HUES64 (cell line): ENCODE data around the gene ACACA.
A peak's percentile ranks its signal among the peaks of the same experiment; 100 is the strongest.

Source experiments
- H3K27ac ChIP-seq: 2 replicates; pipeline ENCODE4 v1.7.0; 2013; ENCODE audit warnings: low read depth, low read length, inconsistent platforms
- H3K27me3 ChIP-seq: 2 replicates; pipeline ENCODE4 v1.6.1; 2013; ENCODE audit warnings: mild to moderate bottlenecking, low read length; ENCODE audit not compliant: insufficient read depth
- H3K36me3 ChIP-seq: 2 replicates; pipeline ENCODE4 v1.6.1; 2013; ENCODE audit warnings: mild to moderate bottlenecking, low read length; ENCODE audit not compliant: insufficient read depth
- H3K4me1 ChIP-seq: 2 replicates; pipeline ENCODE4 v1.6.1; 2013; ENCODE audit warnings: mild to moderate bottlenecking, low read length, moderate library complexity; ENCODE audit not compliant: insufficient read depth
- H3K4me3 ChIP-seq: 2 replicates; pipeline ENCODE4 v1.5.1; 2013; ENCODE audit warnings: mild to moderate bottlenecking, low read length, moderate library complexity
- H3K9ac ChIP-seq: 2 replicates; pipeline ENCODE4 v1.6.1; 2013; ENCODE audit warnings: mild to moderate bottlenecking, low read depth, low read length
- H3K9me3 ChIP-seq: 2 replicates; pipeline ENCODE4 v1.6.1; 2013; ENCODE audit warnings: low read depth, low read length; ENCODE audit not compliant: insufficient read depth
- WGBS: fragments of 150-250, 120-280 bp; methylation state at CpG from one replicate; pipeline ENCODE4 v1.1.7; 2013; ENCODE audit warnings: missing lambda C conversion rate; 5-methylcytosine and 5-hydroxymethylcytosine counted together

The ACACA gene

DNA sequence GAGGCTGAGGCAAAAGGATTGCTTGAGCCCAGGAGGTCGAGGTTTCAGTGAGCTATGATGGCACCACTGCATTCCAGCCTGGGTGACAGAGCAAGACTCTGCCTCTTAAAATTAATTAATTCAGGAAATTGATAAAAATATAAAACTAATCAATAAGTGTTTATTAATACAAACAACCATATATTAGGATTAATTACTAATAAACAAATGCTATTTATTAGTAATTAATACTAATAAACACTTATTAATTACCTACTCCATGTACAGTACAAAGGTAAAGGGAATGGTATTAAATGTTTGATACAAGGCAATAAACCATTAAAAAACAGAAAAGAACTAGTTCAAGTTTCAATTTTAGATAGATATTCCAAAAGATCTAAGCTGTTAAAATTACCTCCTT lies 150.0 kb downstream of the ACACA start:
- Histone ChIP-seq H3K4me1 (no peaks in the 10 kb centered on the region), H3K9ac (no peak overlapping the region), H3K27me3 (no peaks in the 10 kb centered on the region), H3K27ac (no peak overlapping the region), H3K9me3 (no peaks in the 10 kb centered on the region), H3K4me3 (no peak overlapping the region), H3K36me3 (peaks cover 89% of the 10 kb centered on the region)
- 95% methylated on average over 1 of the region's 1 CpG for WGBS

DNA sequence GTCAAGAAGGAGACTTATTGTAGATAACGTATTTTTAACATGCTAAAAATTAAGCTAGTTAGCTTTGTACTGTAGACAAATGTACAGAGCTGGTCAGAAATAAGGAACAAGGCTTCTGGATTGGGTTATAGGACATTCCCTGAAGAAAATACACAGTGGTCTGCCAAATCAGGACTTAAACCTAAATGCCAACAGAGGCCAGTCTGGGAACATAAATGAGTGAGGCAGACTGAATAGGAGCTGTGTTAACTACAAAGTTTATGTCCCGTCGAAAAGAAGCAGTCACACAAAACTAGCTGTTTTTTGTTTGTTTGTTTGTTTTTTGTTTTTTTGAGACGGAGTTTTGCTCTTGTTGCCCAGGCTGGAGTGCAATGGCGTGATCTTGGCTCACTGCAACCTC lies 151.2 kb downstream of the ACACA start:
- H3K27me3 ChIP-seq, result no peaks in the 10 kb centered on the region
- H3K36me3 ChIP-seq, result peaks cover 87% of the 10 kb centered on the region
- no peak overlapping the region for H3K4me3 ChIP-seq
- no peaks in the 10 kb centered on the region for H3K4me1 ChIP-seq
- whole genome bisulfite sequencing, result 96% methylated on average over 5 of the region's 5 CpGs
- no peak overlapping the region for H3K9ac ChIP-seq
- H3K27ac ChIP-seq, result no peak overlapping the region
- no peaks in the 10 kb centered on the region for H3K9me3 ChIP-seq

DNA sequence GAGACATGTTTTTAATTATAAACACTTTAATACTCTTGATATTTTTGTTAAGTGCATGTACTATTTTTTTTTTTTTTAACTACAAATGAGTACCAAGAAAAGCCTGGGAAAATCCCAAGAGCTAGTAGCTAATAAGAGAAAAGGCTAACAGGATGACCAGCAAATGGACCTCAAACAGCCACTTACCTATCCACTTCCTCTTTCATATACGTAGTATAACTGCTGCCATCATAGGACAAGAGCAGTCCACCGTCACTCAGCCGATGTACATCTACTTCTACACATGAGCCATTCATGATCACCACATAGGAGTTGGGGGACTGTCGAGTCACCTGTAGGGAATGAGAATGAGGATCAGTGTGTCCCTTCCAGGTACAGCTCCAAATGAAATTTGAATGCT lies 158.8 kb downstream of the ACACA start:
- H3K27ac ChIP-seq, result no peak overlapping the region
- H3K4me3 ChIP-seq, result no peak overlapping the region
- no peaks in the 10 kb centered on the region for H3K4me1 ChIP-seq
- H3K36me3 ChIP-seq, result peaks cover 98% of the 10 kb centered on the region
- no peak overlapping the region for H3K9ac ChIP-seq
- 97% methylated on average over 4 of the region's 4 CpGs for WGBS
- no peaks in the 10 kb centered on the region for H3K9me3 ChIP-seq
- no peaks in the 10 kb centered on the region for H3K27me3 ChIP-seq

DNA sequence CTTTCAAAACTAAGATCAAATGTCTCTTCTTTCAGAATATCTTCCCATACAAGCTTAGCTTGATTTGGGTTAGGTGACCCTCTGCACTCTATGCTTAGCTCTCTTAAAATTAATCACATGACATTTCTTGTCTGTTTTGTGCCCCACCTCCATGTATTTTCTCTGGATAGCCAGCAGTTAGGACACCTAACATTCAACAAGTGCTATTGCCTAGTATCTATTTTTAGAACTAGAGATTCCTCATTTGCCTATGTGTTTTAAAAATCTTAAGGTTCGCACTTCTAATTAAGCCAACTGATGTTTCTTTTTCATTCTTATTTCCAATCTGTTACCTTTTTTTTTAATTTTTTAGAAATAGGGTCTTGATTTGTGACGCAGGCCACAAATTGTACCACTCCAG lies 160.6 kb downstream of the ACACA start:
- 98% methylated on average over 2 of the region's 2 CpGs for WGBS
- H3K4me1 ChIP-seq, result no peaks in the 10 kb centered on the region
- no peaks in the 10 kb centered on the region for H3K27me3 ChIP-seq
- peaks cover 98% of the 10 kb centered on the region for H3K36me3 ChIP-seq
- no peak overlapping the region for H3K4me3 ChIP-seq
- H3K27ac ChIP-seq, result no peak overlapping the region
- H3K9ac ChIP-seq, result no peak overlapping the region
- no peaks in the 10 kb centered on the region for H3K9me3 ChIP-seq

DNA sequence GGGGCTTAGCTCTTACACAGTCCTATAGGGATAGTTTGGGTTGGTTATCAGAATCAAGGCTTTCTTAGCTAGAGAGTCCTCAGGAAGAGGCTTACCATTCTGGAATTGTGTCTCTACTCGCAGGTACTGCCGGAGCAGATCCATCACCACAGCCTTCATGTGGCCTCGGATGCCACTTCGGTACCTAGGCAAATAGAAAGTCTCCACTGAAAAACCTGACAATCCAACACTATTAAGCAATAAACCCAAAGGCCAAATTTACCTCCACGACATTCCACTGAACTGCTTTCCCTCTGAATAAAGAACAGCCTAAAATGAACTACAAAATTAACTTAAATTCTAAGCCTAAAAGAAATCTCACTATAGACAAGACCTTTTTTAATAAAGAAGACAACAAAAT lies 166.3 kb downstream of the ACACA start:
- Histone ChIP-seq H3K9ac (no peak overlapping the region), H3K4me3 (no peak overlapping the region), H3K4me1 (no peaks in the 10 kb centered on the region; the same call in 1 of the 2 replicates), H3K9me3 (no peaks in the 10 kb centered on the region), H3K36me3 (peaks cover 99% of the 10 kb centered on the region), H3K27me3 (no peaks in the 10 kb centered on the region), H3K27ac (no peak overlapping the region)
- WGBS, result 95% methylated on average over 5 of the region's 5 CpGs

DNA sequence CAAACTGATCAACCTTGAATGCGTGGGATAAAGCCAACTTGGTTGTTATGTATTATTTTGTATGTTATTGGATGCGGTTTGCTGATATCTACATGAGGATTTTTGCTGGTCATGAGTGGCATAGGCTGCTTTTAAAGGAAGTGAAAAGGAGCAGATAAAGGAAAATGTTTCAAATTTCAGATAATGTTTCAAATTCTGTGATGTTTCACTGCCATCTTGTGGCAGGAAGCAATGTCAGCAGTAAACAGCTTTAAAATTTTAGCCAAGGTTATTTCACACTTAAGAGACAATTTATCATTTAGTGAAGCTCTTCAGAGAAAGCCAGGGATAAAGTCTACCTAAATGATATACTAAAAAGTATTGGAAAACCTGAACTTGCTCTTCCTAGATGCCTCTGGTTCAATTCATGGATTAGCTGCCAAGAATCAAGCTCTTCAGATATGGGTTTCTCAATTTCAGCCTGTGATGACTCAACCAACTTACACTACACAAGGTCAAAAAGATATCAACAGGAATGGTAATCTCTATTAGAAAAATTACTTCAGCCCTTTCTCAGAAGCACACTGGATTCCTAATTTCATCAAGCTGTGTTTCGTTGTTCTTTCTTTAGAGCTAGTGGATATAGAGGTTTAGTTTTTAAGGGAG lies 166.8 kb downstream of the ACACA start:
- no peak overlapping the region for H3K9ac ChIP-seq
- H3K27me3 ChIP-seq, result no peaks in the 10 kb centered on the region
- H3K4me3 ChIP-seq, result no peak overlapping the region
- WGBS, result 93% methylated on average over 3 of the region's 3 CpGs
- peaks cover 99% of the 10 kb centered on the region for H3K36me3 ChIP-seq
- no peak overlapping the region for H3K27ac ChIP-seq
- no peaks in the 10 kb centered on the region for H3K9me3 ChIP-seq
- no peaks in the 10 kb centered on the region; the same call in 1 of the 2 replicates for H3K4me1 ChIP-seq

DNA sequence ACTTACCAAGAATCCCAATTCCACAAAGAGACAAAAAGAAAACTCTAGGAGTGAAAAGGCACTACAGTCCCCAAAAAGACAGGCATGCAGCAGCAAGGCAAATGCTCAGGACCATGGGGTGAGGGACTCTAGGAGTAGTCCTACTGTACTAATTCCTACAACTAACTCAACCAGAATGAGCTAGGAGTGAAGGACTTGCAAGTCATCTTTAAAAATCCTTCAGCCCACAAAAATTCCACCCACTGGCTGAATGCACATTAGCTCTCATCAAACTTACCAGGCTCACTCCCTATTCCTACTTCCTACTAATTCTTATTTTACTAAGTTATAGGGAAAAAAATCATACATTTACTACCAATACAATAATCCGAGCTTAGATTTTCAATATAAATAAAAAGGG lies 172.5 kb downstream of the ACACA start:
- H3K4me1 ChIP-seq, result no peaks in the 10 kb centered on the region; the same call in 1 of the 2 replicates
- no peak overlapping the region for H3K4me3 ChIP-seq
- H3K27ac ChIP-seq, result no peak overlapping the region
- peaks cover 94% of the 10 kb centered on the region for H3K36me3 ChIP-seq
- H3K9me3 ChIP-seq, result no peaks in the 10 kb centered on the region
- H3K27me3 ChIP-seq, result no peaks in the 10 kb centered on the region
- H3K9ac ChIP-seq, result no peak overlapping the region
- no CpG with 5 or more reads among the region's 1 CpG for WGBS

DNA sequence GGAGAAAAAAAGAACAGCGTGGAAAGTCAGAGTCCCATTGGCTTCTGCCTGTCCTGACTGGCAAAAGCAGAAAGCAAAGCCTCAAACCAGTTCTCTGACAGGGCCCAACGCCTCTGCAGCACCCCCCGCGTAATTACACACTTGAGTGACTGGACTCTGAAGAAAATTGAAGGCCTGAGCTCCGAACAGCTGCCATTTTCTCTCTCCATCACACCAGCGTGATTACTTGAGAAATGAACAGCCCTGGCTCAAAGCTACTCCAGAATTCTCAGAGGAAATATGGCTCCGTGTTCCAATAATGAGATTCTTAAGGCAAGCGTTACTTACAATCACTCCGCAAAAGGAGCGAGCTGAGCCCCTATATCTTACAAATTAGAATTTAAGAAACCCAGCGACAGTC lies 173.6 kb downstream of the ACACA start:
- no peak overlapping the region for H3K4me3 ChIP-seq
- whole genome bisulfite sequencing, result 94% methylated on average over 11 of the region's 11 CpGs
- H3K36me3 ChIP-seq, result peaks cover 87% of the 10 kb centered on the region
- no peaks in the 10 kb centered on the region for H3K27me3 ChIP-seq
- no peaks in the 10 kb centered on the region for H3K9me3 ChIP-seq
- no peak overlapping the region for H3K9ac ChIP-seq
- H3K4me1 ChIP-seq, result no peaks in the 10 kb centered on the region; the same call in 1 of the 2 replicates
- H3K27ac ChIP-seq, result no peak overlapping the region

DNA sequence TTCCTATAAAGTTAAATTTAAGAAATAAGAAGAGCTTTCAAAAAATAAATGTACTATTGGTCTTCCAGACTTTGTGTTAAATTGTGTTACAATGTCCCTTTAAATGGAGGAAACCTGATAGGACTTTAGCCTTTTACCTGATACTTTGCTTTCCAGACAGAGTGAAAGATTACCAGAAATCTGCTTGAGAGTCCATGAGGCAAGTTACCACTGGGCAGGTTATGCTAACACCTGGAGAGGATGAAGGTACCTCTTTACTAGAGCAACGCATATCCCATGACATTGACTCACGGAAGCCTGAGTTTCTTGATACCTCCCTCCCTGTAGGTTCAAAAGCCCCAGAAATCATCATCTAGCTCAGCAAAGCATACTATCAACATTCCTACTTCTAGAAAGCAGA lies 174.7 kb downstream of the ACACA start:
- Histone ChIP-seq H3K27me3 (no peaks in the 10 kb centered on the region), H3K9me3 (no peaks in the 10 kb centered on the region), H3K36me3 (peaks cover 76% of the 10 kb centered on the region), H3K4me1 (peaks cover 1% of the 10 kb centered on the region), H3K9ac (no peak overlapping the region), H3K27ac (no peak overlapping the region), H3K4me3 (no peak overlapping the region)
- 95% methylated on average over 2 of the region's 2 CpGs for WGBS

DNA sequence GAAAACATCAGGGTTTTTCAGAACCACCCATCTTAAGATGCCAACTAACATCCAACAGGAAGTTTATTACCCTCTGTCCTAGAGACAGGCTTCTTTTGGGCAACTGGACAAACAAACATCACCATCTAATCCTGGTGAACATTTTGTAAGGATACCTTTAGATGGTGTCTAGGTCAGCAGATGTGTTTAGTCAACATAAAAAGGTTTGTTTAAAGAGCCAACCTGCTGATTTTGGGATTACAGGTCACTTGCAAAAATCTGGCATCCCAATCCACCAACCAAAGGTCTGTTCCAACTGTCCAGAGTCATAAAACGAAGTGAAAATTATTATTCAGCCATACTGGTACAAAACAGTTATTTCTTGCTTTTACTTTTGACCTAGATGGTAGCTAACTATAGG lies 176.0 kb downstream of the ACACA start:
- Histone ChIP-seq H3K4me1 (peaks cover 14% of the 10 kb centered on the region), H3K27ac (no peak overlapping the region), H3K9ac (no peak overlapping the region), H3K36me3 (peaks cover 71% of the 10 kb centered on the region), H3K27me3 (no peaks in the 10 kb centered on the region), H3K4me3 (no peak overlapping the region), H3K9me3 (no peaks in the 10 kb centered on the region)
- 36% methylated on average over 1 of the region's 1 CpG for WGBS

DNA sequence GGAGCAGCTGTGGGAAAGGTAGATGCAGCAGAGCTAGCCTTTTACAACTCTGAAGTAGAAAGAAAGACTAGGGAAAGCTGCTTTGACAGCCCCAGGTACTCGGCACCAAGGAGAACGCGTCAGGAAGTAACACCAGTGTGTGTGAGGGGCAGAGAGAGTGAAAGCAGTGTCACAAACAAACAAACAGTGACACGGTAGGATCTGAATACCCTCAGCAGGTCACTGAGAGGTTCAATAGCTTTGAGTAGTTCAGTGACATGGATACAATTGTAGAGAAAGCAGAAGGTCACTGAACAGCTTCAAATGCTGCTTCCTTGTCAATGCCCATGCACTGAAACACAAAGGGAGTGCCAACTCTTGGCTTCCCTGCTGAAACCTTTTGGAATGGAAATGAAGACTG lies 181.2 kb downstream of the ACACA start:
- H3K9ac ChIP-seq, result no peak overlapping the region
- H3K4me1 ChIP-seq, result peaks cover 24% of the 10 kb centered on the region
- no peak overlapping the region for H3K4me3 ChIP-seq
- 17% methylated on average over 4 of the region's 4 CpGs for WGBS
- peaks cover 68% of the 10 kb centered on the region for H3K36me3 ChIP-seq
- H3K9me3 ChIP-seq, result no peaks in the 10 kb centered on the region
- no peaks in the 10 kb centered on the region for H3K27me3 ChIP-seq
- peak overlapping the region; percentile 69; the same call in 1 of the 2 replicates for H3K27ac ChIP-seq

DNA sequence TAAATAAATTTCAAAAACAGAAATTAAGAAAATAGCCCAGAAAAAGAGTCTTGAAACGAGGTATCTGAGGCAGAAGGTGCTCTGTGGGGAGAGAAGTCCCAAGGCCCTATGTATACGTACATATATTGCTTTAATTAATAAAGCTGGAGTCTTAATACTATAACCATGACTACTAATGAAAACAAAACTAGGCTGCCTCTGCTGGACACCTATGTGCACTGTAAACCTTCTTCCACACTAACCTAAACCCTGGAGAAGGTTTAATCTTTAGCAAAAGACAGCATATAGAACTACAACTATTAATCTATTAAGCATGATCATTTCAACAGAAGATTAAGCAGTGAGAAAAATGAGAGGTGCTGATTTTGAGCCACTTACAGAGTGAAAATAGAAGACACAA lies 184.8 kb downstream of the ACACA start:
- Histone ChIP-seq H3K4me3 (no peak overlapping the region), H3K4me1 (peaks cover 41% of the 10 kb centered on the region), H3K36me3 (peaks cover 82% of the 10 kb centered on the region), H3K9me3 (no peaks in the 10 kb centered on the region), H3K27ac (no peak overlapping the region), H3K27me3 (no peaks in the 10 kb centered on the region), H3K9ac (no peak overlapping the region)
- WGBS, result 90% methylated on average over 2 of the region's 2 CpGs
